ENCODE measurements around the gene NEK7. TPM values are rescaled to one million over a fixed set of nuclear protein-coding genes. Genes with fewer than 3 reads are reported as not detected.
"Not testable (repeated sequence)": the region's sequence is repeated elsewhere in the genome, so short reads cannot be mapped to it uniquely, and the experiment has no call there.

The NEK7 gene
- total RNA-seq, 1 donor from 2014 or later = 73.8 TPM

DNA sequence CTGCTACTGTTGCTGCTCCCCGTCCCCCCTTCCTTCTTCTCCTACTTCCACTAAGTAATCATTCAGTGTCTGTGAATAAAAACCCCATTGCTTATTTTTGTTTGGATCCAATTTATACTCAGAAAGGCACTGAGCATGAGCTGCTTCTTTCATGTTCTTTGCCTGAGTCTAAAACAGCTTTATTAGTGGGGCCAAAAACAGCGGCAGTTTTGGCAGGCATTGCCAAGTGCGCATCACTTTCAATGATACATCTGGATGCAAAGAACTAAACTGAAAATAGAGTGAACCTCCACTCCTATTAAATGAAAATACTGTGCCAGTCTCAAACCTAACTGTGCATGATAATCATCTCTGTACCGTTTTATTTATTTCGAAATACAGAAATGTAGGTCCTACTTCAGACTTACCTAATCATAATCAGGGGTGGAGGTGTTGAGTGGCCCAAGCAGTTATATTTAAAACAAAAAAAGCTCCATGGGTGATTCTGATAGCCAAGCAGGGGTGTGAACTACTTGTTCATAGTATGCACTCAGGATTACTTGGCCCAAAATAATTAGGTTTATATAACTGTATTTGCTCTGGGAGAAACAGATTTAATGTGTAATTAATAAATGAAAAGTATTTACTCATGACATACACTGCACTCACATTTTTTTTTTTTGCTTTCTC, 48.4 kb downstream of the NEK7 start:
- no peak for DNase-seq (ENCODE audit: low spot score)

DNA sequence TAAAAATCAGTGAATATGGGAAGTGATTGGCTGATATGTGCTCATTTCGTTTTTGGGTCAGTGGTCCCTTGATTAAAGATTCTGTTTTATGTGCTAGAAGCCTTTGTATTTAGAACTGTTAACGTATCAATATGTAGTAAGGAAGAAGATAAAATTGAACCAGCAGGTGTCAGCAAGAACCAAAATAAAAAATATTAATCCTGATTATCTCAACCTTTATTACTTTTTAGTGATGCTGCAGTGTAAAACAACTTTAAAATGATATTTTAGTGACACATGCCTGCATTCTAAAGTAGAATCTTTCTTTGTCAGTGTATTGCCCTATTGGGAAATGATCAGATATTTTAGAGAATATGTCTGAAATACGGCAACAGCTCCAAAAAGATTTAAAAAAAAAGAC, 49.5 kb downstream of the NEK7 start:
- DNase-seq (ENCODE audit: low spot score) = no peak

DNA sequence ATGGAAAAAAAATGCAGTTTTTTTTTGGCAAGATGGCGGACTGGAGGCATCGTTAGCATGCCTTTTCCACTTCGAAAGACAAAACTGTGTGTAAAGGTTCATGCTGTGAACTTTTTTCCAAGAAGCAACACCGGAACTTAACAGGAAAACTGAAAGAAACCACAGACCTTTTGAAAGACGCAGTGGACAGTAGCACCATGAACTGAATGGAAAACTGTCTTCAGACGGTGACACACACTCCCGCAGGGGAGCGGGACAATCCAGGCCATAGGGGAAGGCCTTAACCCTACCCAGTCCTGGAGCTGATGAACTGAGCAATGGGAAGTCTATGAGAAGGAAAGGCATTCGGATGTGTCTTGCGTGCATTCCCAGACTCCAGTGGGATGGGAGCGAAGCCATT, 54.9 kb downstream of the NEK7 start:
- DNase-seq (ENCODE audit: low spot score) = no peak

DNA sequence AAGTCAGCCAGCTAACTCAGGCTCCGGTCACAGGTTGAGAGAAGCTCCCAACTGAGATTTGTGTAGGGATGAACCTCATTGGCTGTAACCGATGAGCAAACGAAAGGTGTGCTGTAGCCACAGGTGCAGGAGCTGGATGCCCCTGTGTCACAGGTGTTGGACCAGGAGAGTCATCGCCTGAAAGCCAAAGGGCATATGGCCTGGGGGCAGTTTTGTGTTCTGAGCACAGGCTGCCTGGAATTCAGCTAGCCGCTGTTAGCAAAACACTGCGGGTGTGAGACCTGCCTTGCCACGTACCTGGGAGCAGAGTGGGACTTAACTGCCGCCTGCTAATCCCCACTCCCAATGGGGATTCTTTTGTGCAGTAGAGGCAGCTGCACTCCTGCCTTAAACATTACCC, 55.3 kb downstream of the NEK7 start:
- DNase-seq (ENCODE audit: low spot score) = no peak

DNA sequence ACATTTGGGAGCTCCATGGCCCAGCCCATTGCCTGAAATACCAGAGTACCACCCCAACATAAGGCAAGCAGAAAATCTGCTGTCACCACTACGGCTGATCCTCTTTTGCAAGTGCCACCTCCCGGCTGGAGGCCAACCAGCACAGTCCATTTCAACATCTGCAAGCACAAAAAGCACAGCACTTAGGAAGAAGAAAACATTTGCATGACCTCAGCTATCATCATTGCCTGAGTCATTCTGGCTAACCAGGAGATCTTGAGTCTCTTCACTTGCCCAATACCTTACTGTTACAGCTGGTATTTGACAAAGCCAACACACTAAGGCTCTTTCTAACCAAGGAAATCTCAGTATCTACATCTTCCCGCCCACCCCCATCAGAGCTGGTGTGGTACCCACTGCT, 55.9 kb downstream of the NEK7 start:
- no peak for DNase-seq (ENCODE audit: low spot score)

DNA sequence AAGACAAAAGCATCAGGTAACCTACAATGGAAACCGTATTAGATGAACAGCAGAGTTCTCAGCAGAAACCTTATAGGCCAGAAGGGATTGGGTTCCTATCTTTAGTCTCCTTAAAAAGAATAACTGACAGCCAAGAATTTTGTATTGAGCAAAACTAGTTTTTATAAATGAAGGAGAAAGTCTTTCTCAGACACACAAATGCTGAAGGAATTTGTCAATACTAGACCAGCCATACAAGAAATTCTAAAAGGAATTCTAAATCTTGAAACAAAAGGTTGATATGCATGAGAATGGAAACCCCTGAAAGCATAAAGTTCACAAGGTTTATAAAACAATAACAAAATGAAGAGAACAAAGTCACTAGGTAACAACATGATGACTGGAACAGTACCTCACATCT, 58.1 kb downstream of the NEK7 start:
- no peak for DNase-seq (ENCODE audit: low spot score)

DNA sequence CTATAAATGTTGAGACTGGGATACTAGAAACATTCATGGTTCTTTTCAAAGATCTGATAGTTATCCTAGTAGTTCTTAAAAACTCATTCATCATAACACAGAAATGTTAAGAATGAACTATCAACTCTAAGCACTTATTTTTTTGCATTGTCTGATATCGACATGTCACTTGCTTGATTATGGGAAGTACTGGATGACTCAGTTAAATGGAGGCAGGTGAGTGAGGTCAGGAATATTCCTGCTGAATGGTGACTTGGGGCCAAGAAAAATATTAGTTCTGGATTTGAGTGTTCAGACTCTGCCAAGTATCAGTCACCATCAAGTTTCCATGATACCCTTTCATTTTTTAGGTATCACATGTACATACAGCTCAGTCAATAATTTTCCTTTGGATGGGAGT, 63.6 kb downstream of the NEK7 start:
- DNase-seq (ENCODE audit: low spot score) = no peak

DNA sequence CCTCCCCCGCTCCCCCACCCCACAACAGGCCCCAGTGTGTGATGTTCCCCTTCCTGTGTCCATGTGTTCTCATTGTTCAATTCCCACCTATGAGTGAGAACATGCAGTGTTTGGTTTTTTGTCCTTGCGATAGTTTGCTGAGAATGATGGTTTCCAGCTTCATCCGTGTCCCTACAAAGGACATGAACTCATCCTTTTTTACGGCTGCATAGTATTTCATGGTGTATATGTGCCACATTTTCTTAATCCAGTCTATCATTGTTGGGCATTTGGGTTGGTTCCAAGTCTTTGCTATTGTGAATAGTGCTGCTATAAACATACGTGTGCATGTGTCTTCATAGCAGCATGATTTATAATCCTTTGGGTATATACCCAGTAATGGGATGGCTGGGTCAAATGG, 70.2 kb downstream of the NEK7 start:
- not testable (repeated sequence) for DNase-seq (ENCODE audit: low spot score)

DNA sequence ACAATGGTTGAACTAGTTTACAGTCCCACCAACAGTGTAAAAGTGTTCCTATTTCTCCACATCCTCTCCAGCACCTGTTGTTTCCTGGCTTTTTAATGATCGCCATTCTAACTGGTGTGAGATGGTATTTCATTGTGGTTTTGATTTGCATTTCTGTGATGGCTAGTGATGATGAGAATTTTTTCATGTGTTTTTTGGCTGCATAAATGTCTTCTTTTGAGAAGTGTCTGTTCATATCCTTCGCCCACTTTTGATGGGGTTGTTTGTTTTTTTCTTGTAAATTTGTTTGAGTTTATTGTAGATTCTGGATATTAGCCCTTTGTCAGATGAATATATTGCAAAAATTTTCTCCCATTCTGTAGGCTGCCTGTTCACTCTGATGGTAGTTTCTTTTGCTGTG, 70.7 kb downstream of the NEK7 start:
- DNase-seq (ENCODE audit: low spot score) = not testable (repeated sequence)

DNA sequence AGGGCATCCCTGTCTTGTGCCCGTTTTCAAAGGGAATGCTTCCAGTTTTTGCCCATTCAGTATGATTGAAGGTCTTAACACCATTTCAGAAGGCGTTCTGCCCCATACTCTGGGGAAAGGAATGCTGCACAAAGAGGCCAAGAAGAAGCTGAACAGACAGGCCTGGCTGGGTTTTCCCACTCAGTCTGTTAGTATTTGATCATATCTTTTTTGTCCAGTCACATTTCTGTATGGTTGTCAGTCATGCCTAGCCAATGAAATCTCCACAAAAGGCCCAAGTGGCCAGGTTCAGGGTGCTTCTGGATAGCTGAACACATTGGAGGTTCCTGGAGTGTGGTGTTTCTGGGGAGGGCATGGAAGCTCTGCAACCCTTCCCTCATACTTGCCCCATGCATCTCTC, 72.1 kb downstream of the NEK7 start:
- no peak for DNase-seq (ENCODE audit: low spot score)

DNA sequence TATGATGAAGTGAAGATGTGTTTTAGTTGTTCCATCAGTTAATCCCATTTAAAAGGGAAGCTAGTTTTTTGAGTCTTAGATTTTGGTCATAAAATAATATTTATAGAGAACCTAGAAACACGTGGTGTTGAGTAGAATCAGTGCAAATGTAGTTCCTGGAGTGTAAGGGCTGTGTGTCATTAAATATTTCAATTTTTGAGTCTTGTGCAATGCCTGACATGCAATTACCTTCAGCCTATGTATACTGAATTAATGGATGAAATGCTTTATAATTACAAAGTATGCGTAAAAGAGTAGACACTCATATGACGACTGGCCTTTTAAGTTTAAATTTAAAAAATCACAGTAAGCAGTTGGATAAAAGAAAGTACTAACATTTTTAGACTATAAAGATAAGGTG, 75.0 kb downstream of the NEK7 start:
- DNase-seq (ENCODE audit: low spot score) = no peak

DNA sequence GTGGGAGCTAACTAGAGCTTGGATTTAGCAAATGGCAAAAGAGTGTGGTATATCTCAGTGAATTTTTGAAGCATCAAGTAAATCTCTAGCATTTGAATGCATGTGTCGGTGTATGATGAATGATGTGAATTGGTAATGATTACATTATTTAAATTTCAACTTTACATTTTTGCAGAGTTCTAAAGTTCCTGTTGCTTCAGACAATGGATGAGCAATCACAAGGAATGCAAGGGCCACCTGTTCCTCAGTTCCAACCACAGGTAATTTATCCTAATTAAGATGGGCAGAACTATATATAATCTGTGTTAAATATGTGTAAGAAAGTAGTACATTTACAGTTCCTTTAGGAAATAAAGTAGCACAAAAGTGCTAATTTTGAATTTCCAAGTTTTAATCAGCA, 75.6 kb downstream of the NEK7 start:
- no peak for DNase-seq (ENCODE audit: low spot score)

DNA sequence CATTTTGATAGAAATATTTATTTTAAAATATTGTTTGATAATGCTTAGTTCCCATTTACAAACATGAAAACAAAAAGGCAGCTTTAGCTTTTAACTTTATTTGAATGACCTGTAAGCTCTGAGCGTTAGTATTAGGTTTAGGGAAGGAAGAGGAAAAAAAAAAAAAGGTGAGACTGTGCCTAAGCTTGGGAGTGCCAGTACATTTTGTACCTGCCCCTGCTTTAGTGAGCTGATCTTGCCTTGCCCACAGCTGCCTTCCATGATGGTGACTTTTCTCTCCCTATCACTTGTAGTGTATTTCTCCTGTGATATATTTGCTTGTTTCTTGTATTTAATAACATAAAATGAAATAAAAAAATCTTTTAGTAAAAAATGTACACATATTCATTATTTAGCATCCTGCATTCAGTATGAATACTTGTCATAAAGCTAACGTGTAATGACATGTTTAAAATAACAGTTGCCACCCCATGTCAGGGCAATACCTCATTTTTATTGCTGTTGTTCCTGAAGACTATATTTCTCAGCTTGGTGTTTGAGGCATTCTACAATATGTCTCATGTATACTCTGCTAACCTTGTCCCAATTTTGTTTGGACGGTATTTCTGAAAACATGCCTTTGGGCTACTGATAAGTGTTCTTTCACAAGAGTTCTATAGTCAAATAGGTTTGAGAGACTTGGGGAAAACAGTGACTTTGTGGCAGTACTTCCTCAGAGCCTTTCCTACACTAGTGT, 76.3 kb downstream of the NEK7 start:
- no peak for DNase-seq (ENCODE audit: low spot score)

DNA sequence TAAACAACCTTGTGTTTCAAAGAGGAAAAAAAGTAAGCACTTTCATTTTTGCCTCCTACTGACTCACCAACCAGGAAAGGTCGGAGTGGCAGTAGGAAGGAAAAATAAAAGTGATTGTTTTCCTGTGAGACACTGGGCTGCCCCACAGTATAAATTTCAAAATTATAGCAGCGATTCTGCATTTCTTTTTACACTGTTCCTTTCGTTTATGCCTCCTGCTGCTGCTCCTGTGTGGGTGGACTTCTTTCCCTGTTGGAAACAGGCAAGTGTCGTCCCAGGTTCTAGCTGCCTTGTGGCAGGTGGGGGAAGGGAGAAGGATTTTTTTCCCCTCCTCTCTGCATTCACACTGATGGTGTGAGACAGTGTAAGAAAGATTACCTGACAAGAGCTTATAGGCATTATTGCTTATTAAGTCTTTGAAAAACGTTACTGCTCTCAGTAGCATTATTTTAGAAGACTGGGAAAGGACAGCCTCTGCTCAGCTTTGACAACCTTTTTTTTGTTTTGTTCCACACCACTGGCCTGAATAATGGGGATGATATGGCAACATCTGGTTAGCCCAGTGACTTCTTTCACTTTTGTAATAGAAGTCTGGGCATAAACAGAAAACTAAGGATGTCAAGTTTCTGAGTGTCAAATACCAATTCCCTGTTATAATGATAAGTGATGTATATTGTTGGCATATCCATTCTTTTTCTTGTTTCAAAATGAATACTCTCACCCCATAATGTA, 77.9 kb downstream of the NEK7 start:
- DNase-seq (ENCODE audit: low spot score) = no peak

DNA sequence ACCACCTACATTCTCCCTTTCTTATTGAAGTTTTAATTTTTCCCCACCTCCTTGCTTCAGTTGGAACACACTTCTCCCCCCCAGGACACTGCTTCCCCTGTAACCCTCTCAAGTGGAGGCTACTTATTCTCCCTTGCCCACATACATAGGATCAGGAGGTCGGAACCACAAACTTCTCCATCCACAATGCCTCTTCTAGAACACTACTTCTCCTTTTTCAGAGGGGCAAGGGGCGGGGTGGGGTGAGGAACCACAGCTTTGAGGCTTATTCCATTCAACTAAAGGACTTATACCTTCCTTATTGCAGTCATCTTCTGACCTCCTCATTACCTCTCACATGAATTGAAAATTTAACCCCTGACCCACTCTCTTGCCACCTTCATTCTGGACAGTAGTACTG, 81.3 kb downstream of the NEK7 start:
- no peak for DNase-seq (ENCODE audit: low spot score)

DNA sequence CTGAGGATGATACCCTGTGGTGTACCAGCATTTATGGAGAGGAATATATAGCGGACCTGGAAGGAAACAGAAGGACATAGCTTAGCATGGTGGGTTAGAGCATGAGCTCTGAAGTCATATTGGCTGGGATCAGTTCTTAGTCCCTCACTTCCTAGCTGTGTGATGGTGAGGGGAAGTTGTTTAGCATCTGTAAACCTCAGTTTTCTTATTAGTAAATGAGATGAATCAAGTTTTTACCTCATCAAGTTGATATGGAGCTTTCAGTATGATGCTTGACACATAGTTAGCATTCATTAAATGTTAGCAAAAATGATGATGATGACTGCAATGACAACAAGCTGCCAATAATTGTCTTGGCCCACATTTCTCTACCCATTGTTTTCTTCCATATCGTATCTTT, 84.8 kb downstream of the NEK7 start:
- no peak for DNase-seq (ENCODE audit: low spot score)

DNA sequence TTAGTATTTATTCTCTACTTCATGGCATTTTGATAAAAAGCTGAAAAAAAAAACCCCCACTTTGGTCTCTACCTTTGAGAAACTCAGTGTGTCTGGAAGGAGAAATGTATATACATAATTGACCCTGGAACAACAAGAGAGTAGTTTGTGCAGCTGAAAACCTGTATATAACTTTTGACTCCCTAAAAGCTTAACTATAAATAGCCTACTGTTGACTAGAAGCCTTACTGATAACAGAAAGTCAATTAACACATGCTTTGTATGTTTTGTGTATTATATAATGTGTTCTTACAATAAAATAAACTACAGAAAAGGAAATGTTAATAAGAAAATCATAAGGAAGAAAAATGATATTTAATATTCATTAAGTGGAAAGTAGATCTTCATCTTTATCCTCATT, 88.0 kb downstream of the NEK7 start:
- no peak for DNase-seq (ENCODE audit: low spot score)

DNA sequence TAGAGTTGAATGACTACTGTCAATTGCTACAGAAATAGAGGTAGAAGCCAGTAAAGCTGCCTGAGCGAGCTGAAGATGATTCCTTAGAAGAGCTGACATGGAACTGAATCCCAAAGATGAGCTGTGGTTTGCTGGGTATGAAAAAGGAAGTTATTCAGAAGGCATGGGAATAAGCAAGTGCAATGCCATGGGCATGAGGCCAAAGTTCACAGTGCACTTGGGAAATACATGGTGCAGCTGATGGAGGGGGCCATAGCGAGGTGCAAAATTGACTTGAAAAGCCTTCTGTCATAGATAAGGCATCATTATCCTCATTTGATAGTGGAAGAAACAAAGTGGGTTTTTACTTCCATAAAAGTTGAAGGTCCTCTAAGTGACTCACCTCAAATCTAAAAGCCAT, 88.6 kb downstream of the NEK7 start:
- no peak for DNase-seq (ENCODE audit: low spot score)

DNA sequence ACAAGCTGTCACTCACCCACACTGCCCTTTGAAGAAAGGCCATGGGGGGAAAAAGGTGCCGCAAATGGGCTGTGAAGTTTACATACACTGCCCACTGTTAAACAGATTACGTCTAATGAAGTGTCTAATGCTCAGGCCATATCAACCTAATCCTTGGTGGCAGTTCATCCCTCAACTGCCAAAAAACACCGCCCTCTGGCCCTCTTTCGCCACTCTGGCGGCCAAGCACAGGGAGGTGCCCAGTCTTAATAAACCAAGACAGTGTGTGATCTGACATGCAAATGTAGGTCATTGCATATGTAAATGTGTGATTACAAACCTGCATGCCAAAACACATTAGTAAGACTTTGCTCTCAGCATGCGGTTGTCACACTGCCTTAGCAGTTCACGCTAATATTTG, 89.5 kb downstream of the NEK7 start:
- no peak for DNase-seq (ENCODE audit: low spot score)

DNA sequence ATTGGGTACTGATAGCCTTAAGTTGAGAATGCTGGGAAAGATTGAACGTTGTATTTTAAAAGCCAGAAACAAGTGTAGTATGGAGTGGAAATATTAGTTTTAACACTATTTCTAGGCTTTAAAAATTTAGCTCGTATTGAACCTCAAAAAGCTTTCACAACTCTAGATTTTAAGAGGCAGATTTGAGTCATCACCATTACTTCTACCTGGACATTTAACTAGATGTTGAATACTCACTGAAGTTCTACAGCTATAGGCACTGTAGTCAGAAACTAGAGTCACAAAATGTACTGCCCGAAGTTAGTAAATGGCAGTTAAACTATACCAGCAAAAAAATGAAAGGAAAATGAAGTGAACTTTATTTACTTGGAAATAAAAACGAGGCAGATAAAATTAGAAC, 96.5 kb downstream of the NEK7 start:
- no peak for DNase-seq (ENCODE audit: low spot score)

DNA sequence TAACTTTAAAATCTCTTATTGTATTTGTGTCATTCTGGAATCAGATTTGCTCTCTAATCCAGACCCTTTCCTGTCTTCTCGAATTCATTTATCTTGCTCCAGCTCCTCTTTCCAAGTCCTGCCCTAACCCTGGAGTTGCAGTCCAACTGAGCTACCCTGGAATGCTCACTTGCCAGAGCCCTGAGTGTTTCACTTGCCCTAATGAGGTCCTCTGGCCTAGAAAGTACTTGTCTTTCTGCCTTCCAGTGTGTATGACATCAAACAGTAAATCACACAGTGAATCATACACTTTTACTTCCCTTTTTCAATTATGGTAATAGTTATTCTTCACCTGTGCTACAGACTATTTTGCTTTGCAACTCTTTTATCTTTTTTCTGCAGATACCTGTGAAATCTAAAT, 96.9 kb downstream of the NEK7 start:
- no peak for DNase-seq (ENCODE audit: low spot score)

DNA sequence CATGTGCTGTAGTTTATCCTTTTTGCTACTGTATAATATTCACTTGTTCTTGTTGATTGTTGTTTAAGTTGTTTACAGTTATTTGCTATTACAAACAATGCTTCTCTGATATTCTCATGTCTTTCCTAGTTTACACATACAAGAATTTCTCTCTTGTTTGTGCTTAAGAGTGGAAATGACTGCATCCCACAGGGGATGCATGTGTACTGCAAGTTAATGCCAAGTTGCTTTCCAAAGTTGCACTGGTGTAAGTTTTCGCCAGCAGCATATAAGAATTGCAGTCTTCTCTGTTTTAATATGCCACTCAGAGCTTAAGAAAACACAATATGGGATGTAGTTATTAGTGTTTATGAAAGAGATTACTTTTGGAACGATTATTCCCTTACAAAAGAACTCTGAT, 97.7 kb downstream of the NEK7 start:
- DNase-seq (ENCODE audit: low spot score) = no peak

DNA sequence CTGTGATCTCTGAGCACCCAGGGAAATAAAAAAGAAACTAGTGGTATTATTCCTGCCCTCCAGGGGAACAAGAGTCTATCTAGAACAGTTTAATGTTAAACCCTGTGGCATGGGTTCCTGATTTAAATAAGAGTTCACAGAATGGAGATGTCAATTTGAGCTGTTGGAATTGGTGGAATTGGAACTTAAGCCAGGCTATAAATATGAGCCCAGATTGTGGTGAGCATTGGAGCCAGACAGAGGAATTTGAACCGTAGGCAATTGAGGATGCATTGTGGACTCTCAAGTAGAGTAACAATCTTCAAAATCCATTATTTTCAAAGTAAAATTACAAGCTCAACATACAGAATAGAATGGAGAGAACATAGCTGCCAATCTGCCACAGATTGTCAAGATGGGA, 98.2 kb downstream of the NEK7 start:
- no peak for DNase-seq (ENCODE audit: low spot score)

All from mucosa of gallbladder (tissue), 1 donor.